Right lobe of liver (tissue), 4 donors: ENCODE results near the gene C1QTNF4.

Experiments used
- CTCF ChIP-seq, 4 donors: fragments of 200-600 bp in 3 of 4; fragments of 450-650 bp in 1 of 4; IDR thresholded peaks; one replicate each; pipeline versions ENCODE4 v1.5.1 to v1.8.0; 2016 to 2022; ENCODE audit warnings: antibody characterized with exemption in 4 of 4, mild to moderate bottlenecking in 2 of 4
- POLR2A ChIP-seq: fragments of 450-650 bp; IDR thresholded peaks from one replicate; pipeline ENCODE4 v1.6.1; 2017; ENCODE audit warnings: antibody characterized with exemption, mild to moderate bottlenecking
- donor health status: DM: no; HTN: no; CAD: no.
- donor health status: DM: no; HTN: no; CAD: no.
- donor health status: DM: no; HTN: yes; CAD: no.

GRCh38 chr11:47564933-47565339, 29.3 kb downstream of the C1QTNF4 start:
- TF ChIP-seq CTCF (IDR thresholded peaks at IDR 0.05), result no peak
- TF ChIP-seq POLR2A, result no peak
